Measurements from ENCODE around the gene HOGA1. TPM values are rescaled to one million over a fixed set of nuclear protein-coding genes. Genes with fewer than 3 reads are reported as not detected.
"Not testable (repeated sequence)": the region's sequence is repeated elsewhere in the genome, so short reads cannot be mapped to it uniquely, and the experiment has no call there.

Gene HOGA1
- total RNA-seq, 6 experiments from 2014 or later, result 16.8 to 92.9 (median 36.5) TPM

- ATAC-seq, result no peak
Observed at GRCh38 chr10:97573672-97574071, 10.5 kb upstream of the HOGA1 start.

GRCh38 chr10:97574374-97575126 lies 9.6 kb upstream of the HOGA1 start:
- TF ChIP-seq POLR2A (IDR thresholded peaks at IDR 0.05) (no peak), CTCF (IDR thresholded peaks at IDR 0.05) (no peak)
- peak; percentile 80 to 91 (median 89) for DNase-seq
- peaks cover 0 to 7% (median 0%) of the 10 kb centered on the region in 4 donors for H3K36me3 ChIP-seq
- no peaks in the 10 kb centered on the region for H3K27me3 ChIP-seq
- no peak overlapping the region for H3K4me3 ChIP-seq
- WGBS (ENCODE audit: insufficient coverage, low coverage, low lambda C conversion rate, missing lambda C conversion rate), result 46% methylated on average over 3 of the region's 4 CpGs
- intact Hi-C loops (cut with DNase I), result no loop called here
- no peaks in the 10 kb centered on the region for H3K9me3 ChIP-seq
- peak; percentile 86 to 90 (median 88) for ATAC-seq
- peaks cover 0 to 19% (median 8%) of the 10 kb centered on the region in 4 donors for H3K4me1 ChIP-seq
- H3K27ac ChIP-seq, result peak overlapping the region; percentile 49 to 83 (median 62)

More at GRCh38 chr10:97573672-97574071, 10.5 kb upstream of the HOGA1 start:
- intact Hi-C loops (cut with DNase I), result no loop called here
- peaks cover 0 to 19% (median 8%) of the 10 kb centered on the region in 4 donors for H3K4me1 ChIP-seq
- H3K36me3 ChIP-seq, result peaks cover 0 to 12% (median 0%) of the 10 kb centered on the region in 4 donors
- H3K4me3 ChIP-seq, result no peak overlapping the region
- 66% methylated on average over 2 of the region's 2 CpGs for WGBS (ENCODE audit: insufficient coverage, low coverage, low lambda C conversion rate, missing lambda C conversion rate)
- H3K9me3 ChIP-seq, result no peaks in the 10 kb centered on the region
- no peak overlapping the region for H3K27ac ChIP-seq
- TF ChIP-seq CTCF (IDR thresholded peaks at IDR 0.05) (no peak), POLR2A (IDR thresholded peaks at IDR 0.05) (no peak)
- H3K27me3 ChIP-seq, result no peaks in the 10 kb centered on the region
- no peak for DNase-seq

- Histone ChIP-seq H3K27me3 (no peaks in the 10 kb centered on the region), H3K36me3 (peaks cover 0 to 6% (median 0%) of the 10 kb centered on the region in 4 donors), H3K4me3 (no peak overlapping the region), H3K27ac (peak overlapping the region; percentile 49 to 83 (median 62)), H3K4me1 (peaks cover 0 to 19% (median 8%) of the 10 kb centered on the region in 4 donors), H3K9me3 (no peaks in the 10 kb centered on the region)
- TF ChIP-seq POLR2A (IDR thresholded peaks at IDR 0.05) (no peak), CTCF (IDR thresholded peaks at IDR 0.05) (no peak)
- intact Hi-C loops (cut with DNase I), result no loop called here
- DNase-seq (no peak), ATAC-seq (no peak)
- WGBS (ENCODE audit: insufficient coverage, low coverage, low lambda C conversion rate, missing lambda C conversion rate), result 69% methylated on average over 2 of the region's 6 CpGs
Observed at GRCh38 chr10:97575127-97575668, 9.0 kb upstream of the HOGA1 start.

GRCh38 chr10:97576487-97576886 lies 7.7 kb upstream of the HOGA1 start:
- WGBS (ENCODE audit: insufficient coverage, low coverage, low lambda C conversion rate, missing lambda C conversion rate), result 54% methylated on average over 5 of the region's 5 CpGs
- H3K27ac ChIP-seq; intact Hi-C loops (cut with DNase I); H3K36me3 ChIP-seq; ATAC-seq; DNase-seq; H3K27me3 ChIP-seq; H3K9me3 ChIP-seq; H3K4me3 ChIP-seq: not testable (repeated sequence)
- H3K4me1 ChIP-seq, result peaks cover 0 to 19% (median 8%) of the 10 kb centered on the region in 4 donors

GRCh38 chr10:97577701-97578100 lies 6.5 kb upstream of the HOGA1 start:
- Histone ChIP-seq H3K27ac (no peak overlapping the region), H3K9me3 (no peaks in the 10 kb centered on the region), H3K36me3 (no peaks in the 10 kb centered on the region), H3K4me3 (no peak overlapping the region), H3K4me1 (peaks cover 0 to 11% (median 5%) of the 10 kb centered on the region in 4 donors), H3K27me3 (no peaks in the 10 kb centered on the region)
- intact Hi-C loops (cut with DNase I), result no loop called here
- DNase-seq (no peak), ATAC-seq (no peak)
- TF ChIP-seq POLR2A (IDR thresholded peaks at IDR 0.05), result no peak
- TF ChIP-seq CTCF (IDR thresholded peaks at IDR 0.05), result no peak
- no CpG with 5 or more reads among the region's 9 CpGs for WGBS (ENCODE audit: insufficient coverage, low coverage, low lambda C conversion rate, missing lambda C conversion rate)

All from right lobe of liver (tissue), 6 donors.